WTC11 (cell line): ENCODE measurements around the gene TIAL1. TPM values are rescaled to one million over a fixed set of nuclear protein-coding genes. Genes with fewer than 3 reads are reported as not detected.

ENCODE experiments used
- ATAC-seq: fragments of 200-7000 bp; cut with Tn5 transposase; 2 replicates; pipeline ENCODE4 v1.10.0; 2021; ENCODE audit warnings: mild to moderate bottlenecking, moderate library complexity
- CTCF ChIA-PET: fragments of 300-600 bp; sonication (Branson Sonifier 250); formaldehyde crosslinking; loops from one replicate; lab custom pipeline; 2021; ENCODE audit warnings: antibody characterized with exemption; lab: Charles Lee
- POLR2A ChIA-PET: fragments of 350-600 bp; sonication (Branson Sonifier 250); formaldehyde crosslinking; loops from one replicate; lab custom pipeline; 2021; ENCODE audit warnings: antibody characterized with exemption; lab: Charles Lee
- DNase-seq: peaks from one replicate; pipeline ENCODE4 v3.0.0; 2021; ENCODE audit warnings: low spot score
- H3K27ac Mint-ChIP-seq: 2 replicates; pipeline ENCODE4 v1.8.0; 2021; ENCODE audit warnings: mixed read lengths
- H3K27me3 Mint-ChIP-seq: 2 replicates; pipeline ENCODE4 v1.8.0; 2021; ENCODE audit warnings: low read depth, mild to moderate bottlenecking, moderate library complexity, mixed read lengths
- H3K36me3 Mint-ChIP-seq: 2 replicates; pipeline ENCODE4 v1.8.0; 2021; ENCODE audit warnings: mixed read lengths
- H3K4me1 Mint-ChIP-seq: 2 replicates; pipeline ENCODE4 v1.8.0; 2022; ENCODE audit warnings: mixed read lengths
- H3K4me3 Mint-ChIP-seq: 2 replicates; pipeline ENCODE4 v1.8.0; 2021; ENCODE audit warnings: mild to moderate bottlenecking, moderate library complexity, mixed read lengths
- H3K9me3 Mint-ChIP-seq: 2 replicates; pipeline ENCODE4 v1.8.0; 2021; ENCODE audit warnings: mixed read lengths
- ATF1 ChIP-seq: sonication (generic); formaldehyde crosslinking; IDR thresholded peaks from 2 replicates; pipeline ENCODE4 v1.8.1; 2023; ENCODE audit warnings: mild to moderate bottlenecking, moderate library complexity, missing genetic modification reagents
- CDX4 ChIP-seq: fragments of 250-450 bp; sonication (Bioruptor Pico); IDR thresholded peaks from 2 replicates; pipeline ENCODE4 v1.9.0; 2021; ENCODE audit warnings: moderate library complexity, mild to moderate bottlenecking, inconsistent platforms, borderline replicate concordance
- ESRRA ChIP-seq: sonication (generic); formaldehyde crosslinking; IDR thresholded peaks from 2 replicates; pipeline ENCODE4 v1.8.1; 2022; ENCODE audit warnings: mild to moderate bottlenecking, missing genetic modification reagents, borderline replicate concordance
- FOXP1 ChIP-seq: sonication (generic); formaldehyde crosslinking; IDR thresholded peaks from 2 replicates; pipeline ENCODE4 v1.8.0; 2022; ENCODE audit warnings: missing genetic modification reagents, mild to moderate bottlenecking, moderate library complexity, borderline replicate concordance
- GABPB1 ChIP-seq: sonication (generic); formaldehyde crosslinking; IDR thresholded peaks from 2 replicates; pipeline ENCODE4 v1.8.1; 2023; ENCODE audit warnings: mild to moderate bottlenecking, missing genetic modification reagents
- GTF2I ChIP-seq: fragments of 250-450 bp; sonication (Bioruptor Pico); conservative IDR thresholded peaks from 2 replicates; pipeline ENCODE4 v1.4.0; 2021; ENCODE audit warnings: mild to moderate bottlenecking
- HMGA2 ChIP-seq: fragments of 250-450 bp; sonication (Bioruptor Pico); IDR thresholded peaks from 2 replicates; pipeline ENCODE4 v1.4.0; 2021; ENCODE audit warnings: mild to moderate bottlenecking, moderate library complexity
- JUN ChIP-seq: sonication (generic); formaldehyde crosslinking; IDR thresholded peaks from 2 replicates; pipeline ENCODE4 v1.8.0; 2023; ENCODE audit warnings: mild to moderate bottlenecking, missing genetic modification reagents
- MXD4 ChIP-seq: fragments of 250-450 bp; sonication (Bioruptor Pico); IDR thresholded peaks from 2 replicates; pipeline ENCODE4 v1.8.0; 2021; ENCODE audit warnings: mild to moderate bottlenecking, moderate library complexity, borderline replicate concordance
- MYBL2 ChIP-seq: sonication (generic); formaldehyde crosslinking; IDR thresholded peaks from 2 replicates; pipeline ENCODE4 v1.8.1; 2023; ENCODE audit warnings: mild to moderate bottlenecking, moderate library complexity, missing genetic modification reagents
- NFATC4 ChIP-seq: fragments of 250-450 bp; sonication (Bioruptor Pico); IDR thresholded peaks from 2 replicates; pipeline ENCODE4 v1.9.0; 2021; ENCODE audit warnings: mild to moderate bottlenecking
- NR2C2 ChIP-seq: sonication (generic); formaldehyde crosslinking; IDR thresholded peaks from 2 replicates; pipeline ENCODE4 v1.8.0; 2022; ENCODE audit warnings: mild to moderate bottlenecking, missing genetic modification reagents
- OVOL2 ChIP-seq: fragments of 250-450 bp; sonication (Bioruptor Pico); IDR thresholded peaks from 2 replicates; pipeline ENCODE4 v1.9.0; 2021; ENCODE audit warnings: mild to moderate bottlenecking, borderline replicate concordance
- PRDM15 ChIP-seq: sonication (generic); formaldehyde crosslinking; IDR thresholded peaks from 2 replicates; pipeline ENCODE4 v1.8.0; 2022; ENCODE audit warnings: missing genetic modification reagents
- RELA ChIP-seq: sonication (generic); formaldehyde crosslinking; IDR thresholded peaks from 2 replicates; pipeline ENCODE4 v1.8.1; 2022; ENCODE audit warnings: missing genetic modification reagents, mild to moderate bottlenecking, borderline replicate concordance
- TEAD4 ChIP-seq: sonication (generic); formaldehyde crosslinking; IDR thresholded peaks from 2 replicates; pipeline ENCODE4 v1.8.0; 2022; ENCODE audit warnings: mild to moderate bottlenecking, missing genetic modification reagents
- ZNF121 ChIP-seq: sonication (generic); formaldehyde crosslinking; IDR thresholded peaks from 2 replicates; pipeline ENCODE4 v1.8.0; 2023; ENCODE audit warnings: missing genetic modification reagents
- ZNF138 ChIP-seq: sonication (generic); formaldehyde crosslinking; conservative IDR thresholded peaks from 2 replicates; pipeline ENCODE4 v1.8.1; 2022; ENCODE audit warnings: mild to moderate bottlenecking, moderate library complexity, missing genetic modification reagents
- ZNF232 ChIP-seq: sonication (generic); formaldehyde crosslinking; IDR thresholded peaks from 2 replicates; pipeline ENCODE4 v1.8.0; 2022; ENCODE audit warnings: mild to moderate bottlenecking, missing genetic modification reagents
- ZNF263 ChIP-seq: sonication (generic); formaldehyde crosslinking; IDR thresholded peaks from 2 replicates; pipeline ENCODE4 v1.8.1; 2022; ENCODE audit warnings: low read depth, mild to moderate bottlenecking, moderate library complexity, missing genetic modification reagents
- ZNF281 ChIP-seq: sonication (generic); formaldehyde crosslinking; IDR thresholded peaks from 2 replicates; pipeline ENCODE4 v1.8.0; 2023; ENCODE audit warnings: mild to moderate bottlenecking, missing genetic modification reagents
- ZSCAN18 ChIP-seq: fragments of 250-450 bp; sonication (Bioruptor Pico); IDR thresholded peaks from 2 replicates; pipeline ENCODE4 v2.1.2; 2022; ENCODE audit warnings: mild to moderate bottlenecking, moderate library complexity
- total RNA-seq: library from RNA; stranded (reverse); gene quantifications from 3 replicates; pipeline ENCODE4 v1.2.3, GENCODE V29; 2021

Gene TIAL1
- total RNA-seq, 1 experiment from 2014 or later: 170 TPM

- POLR2A ChIA-PET: no interaction called here
Measured at GRCh38 chr10:119578355-119578754, 18.4 kb downstream of the TIAL1 start.

GRCh38 chr10:119575991-119576390 lies 20.8 kb downstream of the TIAL1 start:
- H3K4me3 Mint-ChIP-seq: no peak overlapping the region
- H3K9me3 Mint-ChIP-seq: no peaks in the 10 kb centered on the region
- H3K27me3 Mint-ChIP-seq: no peaks in the 10 kb centered on the region
- no peaks in the 10 kb centered on the region for H3K4me1 Mint-ChIP-seq
- DNase-seq (no peak), ATAC-seq (no peak)
- ChIA-PET CTCF (interaction anchor here (1.0 kb wide), 1 partner anchor 26 kb away, joined by 4 read pairs; no protein-coding TSS in a partner anchor), POLR2A (interaction anchor here (0.5 kb wide), 1 partner anchor 22 kb away, joined by 4 read pairs; no protein-coding TSS in a partner anchor)
- H3K36me3 Mint-ChIP-seq: peaks cover 58% of the 10 kb centered on the region
- H3K27ac Mint-ChIP-seq: no peak overlapping the region
- no peak for TF ChIP-seq PRDM15 (CRISPR knock-in tag)
- TF ChIP-seq HMGA2 (CRISPR knock-in tag): no peak
- TF ChIP-seq MXD4: no peak
- TF ChIP-seq ZNF121 (CRISPR knock-in tag): no peak
- no peak for TF ChIP-seq MYBL2 (CRISPR knock-in tag)
- no peak for TF ChIP-seq ZNF232
- no peak for TF ChIP-seq ZNF263 (CRISPR knock-in tag)
- no peak for TF ChIP-seq ZNF281
- TF ChIP-seq GTF2I: no peak
- no peak for TF ChIP-seq OVOL2 (CRISPR knock-in tag)
- TF ChIP-seq JUN (CRISPR knock-in tag): no peak
- no peak for TF ChIP-seq ZNF138 (CRISPR knock-in tag)
- no peak for TF ChIP-seq ATF1 (CRISPR knock-in tag)
- TF ChIP-seq ZSCAN18 (CRISPR knock-in tag): no peak
- TF ChIP-seq ESRRA (CRISPR knock-in tag): no peak
- no peak for TF ChIP-seq TEAD4 (CRISPR knock-in tag)

More at GRCh38 chr10:119578355-119578754, 18.4 kb downstream of the TIAL1 start:
- TF ChIP-seq GABPB1 (CRISPR knock-in tag): no peak
- no peak for TF ChIP-seq NR2C2 (CRISPR knock-in tag)
- no peak for TF ChIP-seq NFATC4 (CRISPR knock-in tag)
- no peak for TF ChIP-seq CDX4 (CRISPR knock-in tag)
- peak; percentile 66; the same call in 1 of the 2 replicates for TF ChIP-seq ZNF121 (CRISPR knock-in tag)
- TF ChIP-seq FOXP1 (CRISPR knock-in tag): no peak
- TF ChIP-seq RELA (CRISPR knock-in tag): no peak
- TF ChIP-seq, all 79 proteins: peak for 1
- no peaks in the 10 kb centered on the region for H3K27me3 Mint-ChIP-seq
- no peak overlapping the region for H3K27ac Mint-ChIP-seq
- H3K9me3 Mint-ChIP-seq: no peaks in the 10 kb centered on the region
- peaks cover 67% of the 10 kb centered on the region for H3K36me3 Mint-ChIP-seq
- H3K4me1 Mint-ChIP-seq: no peaks in the 10 kb centered on the region
- DNase-seq: no peak
- no peak for ATAC-seq
- CTCF ChIA-PET: no interaction called here
- no peak overlapping the region for H3K4me3 Mint-ChIP-seq
